ENCODE data around the gene DIP2B.

- TF ChIP-seq FOXM1 (IDR thresholded peaks at IDR 0.05; ENCODE audit: borderline replicate concordance) (no peak), SP1 (IDR thresholded peaks at IDR 0.05) (no peak), LEF1 (IDR thresholded peaks at IDR 0.05; ENCODE audit: borderline replicate concordance) (no peak), ZNF384 (IDR thresholded peaks at IDR 0.05) (no peak), ELF4 (IDR thresholded peaks at IDR 0.05) (no peak), ARNT (IDR thresholded peaks at IDR 0.05) (no peak), SUZ12 (IDR thresholded peaks at IDR 0.05) (no peak)
Observed at GRCh38 chr12:50533203-50533584, 28.4 kb downstream of the DIP2B start.

Measured in HEK293T (cell line).